Activated CD8-positive, alpha-beta T cell treated with anti-CD3 and anti-CD28 coated beads for 36 hours (primary cell): ENCODE measurements around the gene MGA. TPM values are rescaled to one million over a fixed set of nuclear protein-coding genes. Genes with fewer than 3 reads are reported as not detected.

Experiments
- ATAC-seq: fragments of 200-7000 bp; cut with Tn5 transposase; one replicate; pipeline ENCODE4 v1.10.0; 2021; ENCODE audit warnings: mild to moderate bottlenecking, moderate library complexity
- CTCF ChIA-PET: fragments of 350-600 bp; sonication (Branson Sonifier 250); formaldehyde crosslinking; loops from one replicate; lab custom pipeline; 2021; ENCODE audit warnings: antibody characterized with exemption; lab: Charles Lee
- POLR2A ChIA-PET: fragments of 350-600 bp; sonication (Branson Sonifier 250); formaldehyde crosslinking; loops from one replicate; lab custom pipeline; 2021; ENCODE audit warnings: antibody characterized with exemption; lab: Charles Lee
- DNase-seq: peaks from one replicate; pipeline ENCODE4 v3.0.0-alpha.2; 2020
- H3K27ac Mint-ChIP-seq: one replicate; pipeline ENCODE4 v1.8.0; 2021; ENCODE audit warnings: mild to moderate bottlenecking, mixed read lengths
- H3K27me3 Mint-ChIP-seq: one replicate; pipeline ENCODE4 v1.8.0; 2021; ENCODE audit warnings: mixed read lengths
- H3K36me3 Mint-ChIP-seq: one replicate; pipeline ENCODE4 v1.8.0; 2021; ENCODE audit warnings: low read depth, mixed read lengths
- H3K4me1 Mint-ChIP-seq: one replicate; pipeline ENCODE4 v1.8.0; 2021; ENCODE audit warnings: low read depth, mixed read lengths
- H3K4me3 Mint-ChIP-seq: one replicate; pipeline ENCODE4 v1.8.0; 2021; ENCODE audit warnings: mild to moderate bottlenecking, moderate library complexity, mixed read lengths
- H3K9me3 Mint-ChIP-seq: one replicate; pipeline ENCODE4 v1.8.0; 2021; ENCODE audit warnings: mixed read lengths
- intact Hi-C: fragments of 100-400 bp; cut with micrococcal nuclease; formaldehyde crosslinking; loops from one replicate; pipeline ENCODE4 v1.10.0; 2022
- total RNA-seq, 2 experiments: library from RNA; stranded (reverse); gene quantifications; one replicate each; pipeline ENCODE4 v1.2.3, GENCODE V29; 2021
- TF ChIP-seq, protein P1 (sequence below): fragments of 200-600 bp; IDR thresholded peaks from one replicate; pipeline ENCODE4 v1.8.0; 2022; ENCODE audit warnings: antibody characterized with exemption, mild to moderate bottlenecking

MGA gene
- total RNA-seq, 2 experiments from 2014 or later, result 30.7 to 32.6 TPM

DNA sequence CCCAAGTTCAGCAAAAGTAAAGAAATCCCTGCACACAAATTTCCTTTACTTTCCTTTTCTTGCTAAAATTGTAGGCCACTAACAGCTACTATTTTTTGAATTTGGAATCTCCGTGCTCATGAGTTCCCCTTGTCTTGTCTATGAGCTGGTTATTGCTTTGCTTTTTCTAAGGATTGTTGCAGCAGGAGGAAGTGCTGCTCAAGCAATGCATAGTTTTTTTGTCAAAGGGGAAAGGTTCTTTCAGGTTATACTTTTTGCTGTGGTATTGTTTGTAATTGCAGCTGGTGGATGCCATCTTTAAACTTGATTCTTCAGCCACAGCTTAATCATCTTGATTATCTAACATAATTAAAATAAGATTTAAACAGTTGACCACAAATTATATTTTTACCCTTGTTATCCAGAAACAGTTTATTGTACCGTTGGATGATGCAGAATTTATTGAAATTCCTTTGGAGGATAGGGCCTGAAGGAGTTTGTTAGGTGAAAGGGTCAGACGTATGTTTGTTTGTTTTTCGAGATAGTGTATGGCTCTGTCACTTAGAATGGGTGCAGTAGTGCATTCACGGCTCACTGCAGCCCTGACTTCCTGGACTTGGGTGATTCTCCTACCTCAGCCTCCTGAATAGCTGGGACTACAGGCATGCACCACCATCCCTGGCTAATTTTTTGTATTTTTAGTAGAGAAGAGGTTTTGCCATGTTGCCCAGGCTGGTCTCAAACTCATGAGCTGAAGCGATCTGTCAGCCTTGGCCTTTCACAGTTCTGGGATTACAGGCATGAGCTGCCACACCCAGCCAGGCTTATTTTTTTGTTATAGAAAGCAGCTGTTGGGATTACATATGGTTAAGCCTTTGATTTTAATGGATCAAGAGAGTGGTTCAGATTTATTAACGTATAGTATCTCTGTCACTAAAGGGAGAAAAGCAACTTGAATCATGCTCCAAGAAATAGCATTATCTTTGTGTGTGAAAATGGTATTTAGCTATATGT is 11.7 kb downstream of the MGA start:
- H3K36me3 Mint-ChIP-seq, result peaks cover 33% of the 10 kb centered on the region
- no peak overlapping the region for H3K4me3 Mint-ChIP-seq

GRCh38 chr15:41675337-41675736 is 15.1 kb downstream of the MGA start:
- Mint-ChIP-seq H3K36me3 (peaks cover 34% of the 10 kb centered on the region), H3K27ac (peak overlapping the region; percentile 25), H3K4me1 (peaks cover 52% of the 10 kb centered on the region), H3K9me3 (peaks cover 4% of the 10 kb centered on the region), H3K27me3 (no peaks in the 10 kb centered on the region), H3K4me3 (no peak overlapping the region)
- CTCF ChIA-PET, result interaction anchor here (0.9 to 1.8 kb wide), 3 partner anchors 20 to 209 kb away, joined by 3 to 5 read pairs (median 3); no protein-coding TSS in a partner anchor
- TF ChIP-seq, protein P1, sequence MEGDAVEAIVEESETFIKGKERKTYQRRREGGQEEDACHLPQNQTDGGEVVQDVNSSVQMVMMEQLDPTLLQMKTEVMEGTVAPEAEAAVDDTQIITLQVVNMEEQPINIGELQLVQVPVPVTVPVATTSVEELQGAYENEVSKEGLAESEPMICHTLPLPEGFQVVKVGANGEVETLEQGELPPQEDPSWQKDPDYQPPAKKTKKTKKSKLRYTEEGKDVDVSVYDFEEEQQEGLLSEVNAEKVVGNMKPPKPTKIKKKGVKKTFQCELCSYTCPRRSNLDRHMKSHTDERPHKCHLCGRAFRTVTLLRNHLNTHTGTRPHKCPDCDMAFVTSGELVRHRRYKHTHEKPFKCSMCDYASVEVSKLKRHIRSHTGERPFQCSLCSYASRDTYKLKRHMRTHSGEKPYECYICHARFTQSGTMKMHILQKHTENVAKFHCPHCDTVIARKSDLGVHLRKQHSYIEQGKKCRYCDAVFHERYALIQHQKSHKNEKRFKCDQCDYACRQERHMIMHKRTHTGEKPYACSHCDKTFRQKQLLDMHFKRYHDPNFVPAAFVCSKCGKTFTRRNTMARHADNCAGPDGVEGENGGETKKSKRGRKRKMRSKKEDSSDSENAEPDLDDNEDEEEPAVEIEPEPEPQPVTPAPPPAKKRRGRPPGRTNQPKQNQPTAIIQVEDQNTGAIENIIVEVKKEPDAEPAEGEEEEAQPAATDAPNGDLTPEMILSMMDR, result no peak
- no peak for ATAC-seq
- intact Hi-C loops, result no loop called here
- DNase-seq, result no peak
- POLR2A ChIA-PET, result interaction anchor here (0.6 to 1.7 kb wide), 3 partner anchors 15 to 423 kb away, joined by 3 to 9 read pairs (median 4); partner anchors contain the start of gene MGA

More for the DNA sequence above, 11.7 kb downstream of the MGA start:
- Mint-ChIP-seq H3K27ac (no peak overlapping the region), H3K4me1 (peaks cover 46% of the 10 kb centered on the region), H3K9me3 (no peaks in the 10 kb centered on the region), H3K27me3 (no peaks in the 10 kb centered on the region)
- TF ChIP-seq, protein P1, result no peak
- DNase-seq (no peak), ATAC-seq (no peak)
- ChIA-PET CTCF (interaction anchor here (1.4 to 2.7 kb wide), 2 partner anchors 18 to 68 kb away, joined by 5 to 8 read pairs; no protein-coding TSS in a partner anchor), POLR2A (interaction anchor here (0.9 kb wide), 1 partner anchor 9 kb away, joined by 3 read pairs; no protein-coding TSS in a partner anchor)
- intact Hi-C loops, result no loop called here

GRCh38 chr15:41678742-41679141 is 18.5 kb downstream of the MGA start:
- intact Hi-C loops, result no loop called here

DNA sequence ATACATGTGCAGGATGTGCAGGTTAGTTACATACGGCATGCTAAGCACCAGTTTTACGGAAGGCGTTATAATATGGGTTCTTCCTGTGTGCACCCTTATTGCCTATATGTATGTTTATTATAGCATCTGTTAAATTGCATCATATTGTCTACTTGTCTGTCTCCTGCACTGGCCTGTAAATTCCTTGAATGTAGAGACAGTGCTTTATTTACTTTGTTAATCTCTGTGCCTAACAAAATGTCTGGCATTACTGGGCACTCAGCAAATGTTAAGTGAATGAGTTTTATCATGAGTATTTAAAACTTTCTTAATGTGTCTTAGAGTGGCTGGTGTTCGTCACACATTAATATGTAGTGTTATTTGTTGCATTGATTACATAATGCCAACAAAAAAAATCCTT is 23.8 kb downstream of the MGA start:
- ATAC-seq, result no peak
- ChIA-PET CTCF (no interaction called here), POLR2A (interaction anchor here (0.5 kb wide), 1 partner anchor 1330 kb away, joined by 3 read pairs; no protein-coding TSS in a partner anchor)
- intact Hi-C loops, result no loop called here
- peaks cover 62% of the 10 kb centered on the region for H3K4me1 Mint-ChIP-seq
- TF ChIP-seq, protein P1, result no peak
- H3K27ac Mint-ChIP-seq, result no peak overlapping the region
- H3K4me3 Mint-ChIP-seq, result no peak overlapping the region
- no peak for DNase-seq
- peaks cover 1% of the 10 kb centered on the region for H3K9me3 Mint-ChIP-seq
- peaks cover 19% of the 10 kb centered on the region for H3K36me3 Mint-ChIP-seq
- H3K27me3 Mint-ChIP-seq, result no peaks in the 10 kb centered on the region

More at GRCh38 chr15:41678742-41679141, 18.5 kb downstream of the MGA start:
- peaks cover 4% of the 10 kb centered on the region for H3K9me3 Mint-ChIP-seq
- peaks cover 32% of the 10 kb centered on the region for H3K36me3 Mint-ChIP-seq
- ChIA-PET CTCF (no interaction called here), POLR2A (interaction anchor here (0.6 kb wide), 1 partner anchor 20 kb away, joined by 3 read pairs; no protein-coding TSS in a partner anchor)
- H3K27me3 Mint-ChIP-seq, result no peaks in the 10 kb centered on the region
- DNase-seq, result no peak
- H3K4me3 Mint-ChIP-seq, result no peak overlapping the region
- ATAC-seq, result no peak
- H3K4me1 Mint-ChIP-seq, result peaks cover 52% of the 10 kb centered on the region
- TF ChIP-seq, protein P1, result no peak
- no peak overlapping the region for H3K27ac Mint-ChIP-seq
